Psoas muscle (tissue), 8 donors: Measurements from ENCODE around the gene BID. TPM values are rescaled to one million over a fixed set of nuclear protein-coding genes. Genes with fewer than 3 reads are reported as not detected.

Experiments
- ATAC-seq, 4 donors: fragments of 200-7000 bp; cut with Tn5 transposase; one replicate each; pipeline ENCODE4 v1.9.1; 2020; ENCODE audit warnings: moderate library complexity in 3 of 4, mild to moderate bottlenecking in 2 of 4
- DNase-seq, 2 donors: peaks; one replicate each; pipeline ENCODE4 v3.0.0-alpha.2; 2020
- H3K27ac ChIP-seq: fragments of 200-600 bp; one replicate; pipeline ENCODE4 v1.8.0; 2022
- H3K27me3 ChIP-seq, 3 donors: fragments of 200-600 bp in 1 of 3; one replicate each; pipeline versions ENCODE4 v1.6.1 to v1.8.0; 2013 to 2022; ENCODE audit warnings: low read length in 2 of 3, mild to moderate bottlenecking in 2 of 3, moderate library complexity in 1 of 3; ENCODE audit not compliant: insufficient read depth in 3 of 3
- H3K36me3 ChIP-seq, 2 donors: fragments of 200-600 bp in 1 of 2; one replicate each; pipeline versions ENCODE4 v1.6.1 to v1.8.0; 2013 to 2022; ENCODE audit warnings: low read depth in 1 of 2, mild to moderate bottlenecking in 1 of 2, moderate library complexity in 1 of 2; ENCODE audit not compliant: insufficient read depth in 1 of 2
- H3K4me1 ChIP-seq: fragments of 200-600 bp; one replicate; pipeline ENCODE4 v1.8.0; 2022
- H3K4me3 ChIP-seq: fragments of 200-600 bp; one replicate; pipeline ENCODE4 v1.8.0; 2022; ENCODE audit warnings: mild to moderate bottlenecking
- H3K9me3 ChIP-seq: fragments of 200-600 bp; one replicate; pipeline ENCODE4 v1.8.0; 2022
- WGBS, 3 donors: extraction: QIAGEN DNeasy Blood & Tissue Kit; methylation state at CpG; one replicate each; pipeline versions ENCODE4 v1.1.6 to v1.1.7; 2013; 5-methylcytosine and 5-hydroxymethylcytosine counted together
- intact Hi-C, 2 donors: fragments of 100-400 bp; cut with DNase I; formaldehyde crosslinking; loops; one replicate each; pipeline versions ENCODE4 v1.11.0 to v1.14.2; 2022
- polyA plus RNA-seq, 3 donors: library from polyadenylated mRNA; stranded (reverse); fragments of 200-250 nt; gene quantifications; one replicate each; pipeline ENCODE4 v1.2.3, GENCODE V29; 2013
- total RNA-seq, 4 donors: library from RNA; stranded (reverse); fragmentation: NEBNext Ultra II Directional in 2 of 4; extraction: Animal tissue kit (Norgen Biotek cat#: 25700) in 2 of 4; gene quantifications; one replicate each; pipeline versions ENCODE4 v1.2.1 to v1.2.4, GENCODE V29; 2021 to 2023
- TF ChIP-seq, protein P1 (sequence below): fragments of 200-600 bp; IDR thresholded peaks from one replicate; pipeline ENCODE4 v1.8.0; 2022; ENCODE audit warnings: antibody characterized with exemption
- donor health status: healthy with polysubstance abuse.
- donor health status: DM: no; HTN: no; CAD: no; lungs with moderate emphysema.
- donor health status: Bipolar disorder and iron deficiency.
- donor health status: healthy.
- donor health status: DM: yes; HTN: yes; CAD: no.
- donor health status: DM: no; HTN: no; CAD: no.
- donor health status: DM: no; HTN: no; CAD: no.
- donor health status: DM: yes; HTN: yes; CAD: no.

The BID gene
- total and polyA plus RNA-seq, 7 donors = 5.6 to 27.4 (median 9.9) TPM

- ATAC-seq (no peak), DNase-seq (no peak)
- Histone ChIP-seq H3K27me3 (no peaks in the 10 kb centered on the region), H3K4me1 (peaks cover 20% of the 10 kb centered on the region), H3K27ac (no peak overlapping the region), H3K36me3 (peaks cover 0 to 75% of the 10 kb centered on the region in 2 donors), H3K9me3 (no peaks in the 10 kb centered on the region), H3K4me3 (no peak overlapping the region)
- TF ChIP-seq, protein P1, sequence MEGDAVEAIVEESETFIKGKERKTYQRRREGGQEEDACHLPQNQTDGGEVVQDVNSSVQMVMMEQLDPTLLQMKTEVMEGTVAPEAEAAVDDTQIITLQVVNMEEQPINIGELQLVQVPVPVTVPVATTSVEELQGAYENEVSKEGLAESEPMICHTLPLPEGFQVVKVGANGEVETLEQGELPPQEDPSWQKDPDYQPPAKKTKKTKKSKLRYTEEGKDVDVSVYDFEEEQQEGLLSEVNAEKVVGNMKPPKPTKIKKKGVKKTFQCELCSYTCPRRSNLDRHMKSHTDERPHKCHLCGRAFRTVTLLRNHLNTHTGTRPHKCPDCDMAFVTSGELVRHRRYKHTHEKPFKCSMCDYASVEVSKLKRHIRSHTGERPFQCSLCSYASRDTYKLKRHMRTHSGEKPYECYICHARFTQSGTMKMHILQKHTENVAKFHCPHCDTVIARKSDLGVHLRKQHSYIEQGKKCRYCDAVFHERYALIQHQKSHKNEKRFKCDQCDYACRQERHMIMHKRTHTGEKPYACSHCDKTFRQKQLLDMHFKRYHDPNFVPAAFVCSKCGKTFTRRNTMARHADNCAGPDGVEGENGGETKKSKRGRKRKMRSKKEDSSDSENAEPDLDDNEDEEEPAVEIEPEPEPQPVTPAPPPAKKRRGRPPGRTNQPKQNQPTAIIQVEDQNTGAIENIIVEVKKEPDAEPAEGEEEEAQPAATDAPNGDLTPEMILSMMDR = no peak
- intact Hi-C loops = no loop called here
- 96 to 97% (median 97%) methylated on average over 4 of the region's 4 CpGs for WGBS, 3 donors
Measured at GRCh38 chr22:17811119-17811518, 36.9 kb upstream of the BID start.

GRCh38 chr22:17810570-17811116 lies 36.4 kb upstream of the BID start:
- intact Hi-C loops = no loop called here
- H3K4me3 ChIP-seq = no peak overlapping the region
- H3K27ac ChIP-seq = no peak overlapping the region
- no peak for ATAC-seq
- TF ChIP-seq, protein P1 = no peak
- 87 to 92% (median 92%) methylated on average over 12 of the region's 12 CpGs for WGBS, 3 donors
- H3K9me3 ChIP-seq = no peaks in the 10 kb centered on the region
- peaks cover 3 to 75% of the 10 kb centered on the region in 2 donors for H3K36me3 ChIP-seq
- no peak for DNase-seq
- H3K27me3 ChIP-seq = no peaks in the 10 kb centered on the region
- H3K4me1 ChIP-seq = peaks cover 20% of the 10 kb centered on the region

- H3K27ac ChIP-seq = peak overlapping the region; percentile 90
- H3K4me1 ChIP-seq = peaks cover 20% of the 10 kb centered on the region
- DNase-seq = no peak
- peaks cover 3 to 74% of the 10 kb centered on the region in 2 donors for H3K36me3 ChIP-seq
- WGBS, 3 donors = 75 to 79% (median 77%) methylated on average over 23 to 25 of the region's 25 CpGs
- H3K4me3 ChIP-seq = no peak overlapping the region
- ATAC-seq = peak; percentile 23 to 56 (median 42)
- intact Hi-C loops = no loop called here
- TF ChIP-seq, protein P1 = no peak
- no peaks in the 10 kb centered on the region for H3K27me3 ChIP-seq
- H3K9me3 ChIP-seq = no peaks in the 10 kb centered on the region
Measured at GRCh38 chr22:17808693-17809403, 34.6 kb upstream of the BID start.

DNA sequence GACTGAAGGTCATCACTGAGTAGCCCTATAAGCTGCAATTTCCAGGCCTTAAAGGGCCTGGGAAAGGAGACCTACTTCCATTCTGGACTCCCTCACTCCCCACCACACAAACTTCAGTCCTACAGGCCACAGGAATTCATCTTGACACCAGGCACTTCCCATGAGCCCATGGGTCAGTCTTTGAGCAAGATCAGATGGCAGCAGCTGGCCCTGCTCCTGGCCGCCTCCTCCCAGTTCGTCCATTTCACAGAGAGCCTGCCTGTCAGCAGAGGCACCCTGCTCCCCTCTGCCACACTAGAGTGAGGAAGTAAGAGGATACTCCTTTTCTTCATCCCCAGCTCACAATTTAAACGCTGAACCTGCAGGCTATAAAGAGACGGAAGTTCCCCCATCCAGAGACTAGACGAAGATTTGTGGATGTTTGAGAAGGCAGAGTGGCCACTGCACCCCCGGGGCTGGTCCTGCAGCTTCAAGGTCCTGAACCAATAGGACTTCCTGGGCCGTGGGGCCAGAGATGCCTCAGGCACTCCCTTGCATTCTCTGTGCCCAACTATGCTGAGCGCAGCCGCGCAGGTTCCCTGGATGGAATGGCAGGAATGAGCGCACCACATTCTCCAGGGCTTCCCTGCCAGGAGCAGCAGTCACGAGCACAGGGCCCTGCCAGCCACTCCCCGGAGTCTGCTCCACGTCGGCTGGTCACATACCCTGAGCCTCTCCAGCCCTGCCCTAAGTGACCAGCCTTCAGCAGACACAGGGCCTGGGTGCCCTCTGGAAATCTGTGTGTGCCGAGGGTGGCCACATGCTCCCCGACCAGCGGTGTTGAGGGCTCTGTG lies 33.5 kb upstream of the BID start:
- Histone ChIP-seq H3K27ac (peak overlapping the region; percentile 90), H3K4me1 (peaks cover 20% of the 10 kb centered on the region), H3K27me3 (no peaks in the 10 kb centered on the region), H3K9me3 (no peaks in the 10 kb centered on the region), H3K4me3 (peak overlapping the region; percentile 37), H3K36me3 (peaks cover 3 to 74% of the 10 kb centered on the region in 2 donors)
- WGBS, 3 donors = 31 to 37% (median 34%) methylated on average over 18 of the region's 18 CpGs
- ATAC-seq (peak; percentile 89 to 92 (median 90)), DNase-seq (peak; percentile 51 to 83)
- intact Hi-C loops = no loop called here
- TF ChIP-seq, protein P1 = no peak
